Mammary epithelial cell (primary cell): ENCODE measurements around the gene CTIF.

Source experiments
- EZH2 ChIP-seq: IDR thresholded peaks from 2 replicates; pipeline ENCODE4 v1.6.1; 2012; ENCODE audit warnings: low read length, inconsistent platforms, borderline replicate concordance
- TF ChIP-seq, protein P1 (sequence below), 2 donors: IDR thresholded peaks in 1 of 2; conservative IDR thresholded peaks in 1 of 2; 2 replicates each; pipeline ENCODE4 v1.5.1; 2011 to 2012; ENCODE audit warnings: inconsistent platforms in 2 of 2, low read length in 2 of 2, mild to moderate bottlenecking in 2 of 2, control low read depth in 1 of 2, low read depth in 1 of 2; ENCODE audit not compliant: insufficient read depth in 1 of 2; ENCODE audit errors: extremely low read depth in 1 of 2

DNA sequence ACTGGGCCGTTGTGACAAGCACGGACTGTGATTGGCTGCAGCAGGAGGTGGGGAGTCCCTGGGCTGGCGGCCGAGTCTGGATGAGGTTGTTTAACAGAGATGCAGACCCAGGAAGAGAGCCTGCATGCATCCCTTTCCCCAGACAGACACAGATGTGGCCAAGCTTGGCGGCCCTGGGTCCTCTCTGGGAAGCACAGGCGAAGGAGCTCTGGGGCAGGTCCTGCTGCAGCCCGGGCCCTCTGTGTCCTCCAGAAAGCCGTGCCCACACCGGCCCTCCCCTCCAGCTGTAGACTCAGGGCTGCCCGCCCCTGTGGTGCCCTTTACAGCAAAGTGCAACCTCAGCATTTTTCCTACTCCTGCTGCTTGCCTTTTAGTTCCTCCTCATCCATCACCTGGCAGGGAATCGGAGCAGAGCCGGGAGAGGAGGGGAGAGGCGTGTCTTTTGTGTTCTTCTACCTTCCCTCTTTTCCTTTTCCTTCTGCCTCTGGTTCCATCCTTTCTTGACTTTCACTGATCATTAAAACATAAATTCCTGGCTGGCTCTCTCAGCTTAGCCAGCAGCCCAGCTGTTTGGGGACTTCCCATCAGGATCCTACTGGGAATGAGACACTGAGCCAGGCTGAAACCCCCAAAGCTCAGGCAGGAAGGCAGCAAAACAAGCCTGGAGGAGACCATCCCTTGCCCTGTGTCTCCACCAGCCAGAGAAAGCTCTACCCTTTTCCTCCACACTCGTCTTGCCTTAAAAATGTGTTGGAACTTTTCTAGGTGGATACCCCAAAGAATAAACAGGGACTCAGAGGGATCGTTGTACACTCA, 75.0 kb downstream of the CTIF start:
- TF ChIP-seq, protein P1, sequence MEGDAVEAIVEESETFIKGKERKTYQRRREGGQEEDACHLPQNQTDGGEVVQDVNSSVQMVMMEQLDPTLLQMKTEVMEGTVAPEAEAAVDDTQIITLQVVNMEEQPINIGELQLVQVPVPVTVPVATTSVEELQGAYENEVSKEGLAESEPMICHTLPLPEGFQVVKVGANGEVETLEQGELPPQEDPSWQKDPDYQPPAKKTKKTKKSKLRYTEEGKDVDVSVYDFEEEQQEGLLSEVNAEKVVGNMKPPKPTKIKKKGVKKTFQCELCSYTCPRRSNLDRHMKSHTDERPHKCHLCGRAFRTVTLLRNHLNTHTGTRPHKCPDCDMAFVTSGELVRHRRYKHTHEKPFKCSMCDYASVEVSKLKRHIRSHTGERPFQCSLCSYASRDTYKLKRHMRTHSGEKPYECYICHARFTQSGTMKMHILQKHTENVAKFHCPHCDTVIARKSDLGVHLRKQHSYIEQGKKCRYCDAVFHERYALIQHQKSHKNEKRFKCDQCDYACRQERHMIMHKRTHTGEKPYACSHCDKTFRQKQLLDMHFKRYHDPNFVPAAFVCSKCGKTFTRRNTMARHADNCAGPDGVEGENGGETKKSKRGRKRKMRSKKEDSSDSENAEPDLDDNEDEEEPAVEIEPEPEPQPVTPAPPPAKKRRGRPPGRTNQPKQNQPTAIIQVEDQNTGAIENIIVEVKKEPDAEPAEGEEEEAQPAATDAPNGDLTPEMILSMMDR (conservative IDR thresholded peaks at IDR 0.05 in 1 of 2, IDR thresholded peaks at IDR 0.05 in 1 of 2; ENCODE audit: extremely low read depth in 1 of 2, insufficient read depth in 1 of 2, low read depth in 1 of 2, low read length in 2 of 2), result no peak
- TF ChIP-seq EZH2, result no peak
